HG03521 (cell line): ENCODE measurements around the gene ARHGAP33.
"Not testable (repeated sequence)": the region's sequence is repeated elsewhere in the genome, so short reads cannot be mapped to it uniquely, and the experiment has no call there.

ENCODE experiments used
- ATAC-seq: cut with Tn5 transposase; IDR thresholded peaks from one replicate; pipeline ENCODE4 v1.9.1; 2021; ENCODE audit warnings: mild to moderate bottlenecking, moderate library complexity; ENCODE audit not compliant: unreplicated experiment

Gene ARHGAP33

DNA sequence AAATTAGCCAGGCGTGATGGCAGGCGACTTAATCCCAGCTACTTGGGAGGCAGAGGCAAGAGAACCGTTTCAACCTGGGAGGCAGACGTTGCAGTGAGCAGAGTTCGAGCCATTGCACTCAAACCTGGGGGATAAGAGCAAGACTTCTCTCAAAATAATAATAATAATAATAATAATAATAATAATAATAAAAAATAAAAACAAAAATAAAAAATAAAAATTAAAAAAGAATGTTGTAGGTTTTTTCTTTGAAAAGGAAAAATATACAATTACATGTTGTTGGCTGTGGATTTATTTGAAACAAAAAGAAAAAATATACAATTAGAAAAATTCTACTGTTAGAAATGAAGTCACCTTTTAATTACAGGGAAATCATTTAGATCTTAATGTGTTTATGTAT lies 48.8 kb downstream of the ARHGAP33 start:
- no peak for ATAC-seq

DNA sequence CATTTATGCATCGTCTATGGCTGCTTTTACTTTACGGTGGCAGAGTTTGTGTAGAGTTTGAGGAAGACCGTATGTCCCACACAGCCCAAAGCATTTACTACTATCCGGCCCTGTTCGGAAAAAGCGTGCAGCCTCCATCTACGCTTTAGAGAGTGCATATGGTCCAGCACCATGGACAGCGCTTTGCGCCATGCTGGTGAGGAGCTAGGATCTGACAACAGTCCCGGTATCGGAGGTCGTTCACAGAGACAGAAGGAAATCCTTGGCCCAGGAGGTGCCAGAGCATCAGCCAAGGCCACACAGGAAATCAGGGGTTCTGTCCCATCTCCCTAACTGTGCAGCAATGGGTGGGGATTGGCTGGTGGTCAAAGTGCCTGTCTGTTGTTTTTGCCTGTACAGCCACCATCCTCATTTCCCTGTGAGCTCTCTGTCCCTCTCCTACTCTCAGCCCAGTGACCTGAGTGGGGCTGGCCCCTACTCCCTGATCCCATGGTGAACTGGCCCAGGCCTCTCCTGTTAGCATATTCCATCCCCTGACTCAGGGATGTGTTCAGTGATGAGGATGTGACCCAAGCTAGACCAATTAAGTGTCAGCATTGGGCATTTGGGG lies 53.4 kb downstream of the ARHGAP33 start:
- ATAC-seq, result no peak

- no peak for ATAC-seq
Observed at GRCh38 chr19:35830986-35831385, 55.6 kb downstream of the ARHGAP33 start.

DNA sequence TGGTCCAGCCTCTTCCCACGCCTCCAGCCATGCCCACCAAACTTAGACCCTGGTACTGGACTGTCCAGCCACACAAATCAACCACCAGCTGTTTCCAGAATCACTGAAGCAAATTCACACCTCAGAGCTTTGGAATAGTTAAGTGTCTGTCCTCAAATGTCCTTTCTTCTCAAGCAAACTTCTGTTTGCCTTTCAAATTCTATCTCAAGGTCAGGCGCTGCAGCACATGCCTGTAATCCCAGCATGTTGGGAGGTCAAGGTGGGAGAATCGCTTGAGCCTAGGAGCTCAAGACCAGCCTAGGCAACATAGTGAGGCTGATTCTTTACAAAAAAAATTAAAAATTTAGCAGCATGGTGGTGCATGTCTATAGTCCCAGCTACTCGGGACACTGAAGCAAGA lies 56.7 kb downstream of the ARHGAP33 start:
- ATAC-seq, result no peak

DNA sequence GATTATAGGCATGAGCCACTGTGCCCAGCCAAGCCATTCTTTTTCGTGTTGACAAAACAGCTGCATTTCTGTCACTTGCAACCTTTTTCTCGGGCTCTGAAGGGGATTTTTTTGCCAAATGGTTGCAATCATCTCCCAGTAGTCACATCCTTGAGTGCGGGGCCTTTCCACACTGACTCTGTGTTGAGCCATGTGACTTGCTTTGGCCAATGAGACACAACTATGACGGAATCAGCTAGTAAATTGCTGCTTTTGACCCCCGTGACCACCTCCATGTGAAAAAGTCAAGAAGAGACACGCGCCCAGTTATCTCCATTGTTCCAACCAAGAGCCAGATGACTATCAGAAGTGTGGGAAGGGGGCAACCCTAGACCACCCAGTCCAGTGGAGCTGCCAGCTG lies 58.6 kb downstream of the ARHGAP33 start:
- ATAC-seq, result no peak

DNA sequence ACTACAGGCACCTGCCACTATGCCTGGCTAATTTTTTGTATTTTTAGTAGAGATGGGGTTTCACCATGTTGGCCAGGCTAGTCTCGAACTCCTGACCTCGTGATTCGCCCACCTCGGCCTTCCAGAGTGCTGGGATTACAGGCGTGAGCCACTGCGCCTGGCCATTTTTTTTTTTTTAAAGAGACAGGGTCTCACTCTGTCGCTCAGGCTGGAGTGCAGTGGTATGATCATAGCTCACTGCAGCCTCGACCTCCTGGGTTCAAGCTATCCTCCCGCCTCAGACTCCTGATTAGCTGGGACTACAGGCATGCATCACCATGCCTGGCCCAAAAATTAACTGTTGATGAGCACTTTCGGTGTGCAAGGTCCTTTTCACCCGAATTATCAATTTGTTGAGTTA lies 60.7 kb downstream of the ARHGAP33 start:
- ATAC-seq, result not testable (repeated sequence)
